ENCODE data around the gene NRXN3.

The NRXN3 gene

GRCh38 chr14:78752518-78753188 is 582.5 kb downstream of the NRXN3 start:
- no peak for DNase-seq

GRCh38 chr14:78754059-78754458 is 583.9 kb downstream of the NRXN3 start:
- DNase-seq = no peak

- no peak for DNase-seq
These were observed 588.2 kb downstream of the NRXN3 start for GRCh38 chr14:78758333-78758732.

GRCh38 chr14:78762331-78762730 is 592.2 kb downstream of the NRXN3 start:
- no peak for DNase-seq

GRCh38 chr14:78763746-78764145 is 593.6 kb downstream of the NRXN3 start:
- no peak for DNase-seq

- no peak for DNase-seq
These were observed 594.1 kb downstream of the NRXN3 start for GRCh38 chr14:78764240-78764639.

- DNase-seq = no peak
These were observed 594.5 kb downstream of the NRXN3 start for GRCh38 chr14:78764645-78765044.

GRCh38 chr14:78767436-78767835 is 597.3 kb downstream of the NRXN3 start:
- no peak for DNase-seq

- no peak for DNase-seq
These were observed 612.4 kb downstream of the NRXN3 start for GRCh38 chr14:78782551-78782950.

- DNase-seq = no peak
These were observed 615.1 kb downstream of the NRXN3 start for GRCh38 chr14:78785265-78785664.

GRCh38 chr14:78788467-78789360 is 618.5 kb downstream of the NRXN3 start:
- DNase-seq = no peak

- no peak for DNase-seq
These were observed 620.1 kb downstream of the NRXN3 start for GRCh38 chr14:78790271-78790670.

GRCh38 chr14:78798757-78799156 is 628.6 kb downstream of the NRXN3 start:
- DNase-seq = no peak

- no peak for DNase-seq
These were observed 635.4 kb downstream of the NRXN3 start for GRCh38 chr14:78805570-78805969.

GRCh38 chr14:78823035-78823434 is 652.9 kb downstream of the NRXN3 start:
- no peak for DNase-seq

- DNase-seq = no peak
These were observed 653.3 kb downstream of the NRXN3 start for GRCh38 chr14:78823516-78823915.

- no peak for DNase-seq
These were observed 659.1 kb downstream of the NRXN3 start for GRCh38 chr14:78829274-78829673.

GRCh38 chr14:78834766-78835451 is 664.7 kb downstream of the NRXN3 start:
- no peak for DNase-seq

GRCh38 chr14:78835909-78836308 is 665.7 kb downstream of the NRXN3 start:
- DNase-seq = no peak

- DNase-seq = no peak
These were observed 666.6 kb downstream of the NRXN3 start for GRCh38 chr14:78836777-78837176.

GRCh38 chr14:78838959-78839358 is 668.8 kb downstream of the NRXN3 start:
- no peak for DNase-seq

GRCh38 chr14:78840898-78841297 is 670.7 kb downstream of the NRXN3 start:
- no peak for DNase-seq

GRCh38 chr14:78847801-78848200 is 677.6 kb downstream of the NRXN3 start:
- no peak for DNase-seq
